Measurements from ENCODE around the gene CNDP1. TPM values are rescaled to one million over a fixed set of nuclear protein-coding genes. Genes with fewer than 3 reads are reported as not detected.

The CNDP1 gene
- total RNA-seq, 1 donor from 2014 or later, result not detected

DNA sequence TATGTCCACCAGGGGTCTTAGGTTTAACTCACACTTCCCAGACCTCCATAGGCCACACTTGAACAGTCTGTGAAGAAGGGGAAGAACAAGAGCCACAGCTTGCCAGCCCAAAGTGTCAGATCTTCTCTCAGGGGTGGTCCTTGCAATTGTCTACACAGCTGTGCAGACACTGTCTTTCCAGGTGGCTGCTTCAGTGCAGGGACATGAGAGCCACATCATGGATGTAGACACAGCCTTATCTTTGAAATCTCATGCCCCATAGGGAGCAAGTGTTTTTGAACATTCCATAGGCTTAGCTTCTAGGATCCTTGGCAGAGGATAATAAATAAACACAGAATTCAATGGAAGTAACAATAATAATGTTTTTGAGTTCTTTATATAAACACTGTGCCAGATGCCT is 70.1 kb downstream of the CNDP1 start:
- peaks cover 27% of the 10 kb centered on the region for H3K79me2 ChIP-seq (ENCODE audit: low read depth)
- H3K27me3 Mint-ChIP-seq (ENCODE audit: insufficient read depth, low read depth), result peaks cover 2% of the 10 kb centered on the region

GRCh38 chr18:74604774-74605173 is 70.5 kb downstream of the CNDP1 start:
- Histone ChIP-seq H3K9ac (no peak overlapping the region), H3K36me3 (no peaks in the 10 kb centered on the region), H3F3A (ENCODE audit: low read depth) (no peaks in the 10 kb centered on the region), H3K27me3 (no peaks in the 10 kb centered on the region), H2AFZ (replicated peaks) (no peak overlapping the region), H3K4me1 (no peaks in the 10 kb centered on the region), H3K4me3 (no peak overlapping the region), H4K20me1 (ENCODE audit: low read depth) (no peaks in the 10 kb centered on the region), H3K79me2 (ENCODE audit: low read depth) (peaks cover 23% of the 10 kb centered on the region), H3K4me2 (no peak overlapping the region), H3K9me3 (ENCODE audit: low read depth) (no peaks in the 10 kb centered on the region), H3K27ac (no peak overlapping the region)
- TF ChIP-seq CTCF (IDR thresholded peaks at IDR 0.05) (no peak), EZH2phosphoT487 (IDR thresholded peaks at IDR 0.05) (no peak), EZH2 (IDR thresholded peaks at IDR 0.05) (no peak)
- no peaks in the 10 kb centered on the region for H3K9me3 Mint-ChIP-seq
- DNase-seq (ENCODE audit: low spot score), result no peak
- no peak overlapping the region for H3K4me3 Mint-ChIP-seq
- H3K36me3 Mint-ChIP-seq, result no peaks in the 10 kb centered on the region
- H3K27ac Mint-ChIP-seq, result no peak overlapping the region
- H3K4me1 Mint-ChIP-seq, result no peaks in the 10 kb centered on the region
- peaks cover 2% of the 10 kb centered on the region for H3K27me3 Mint-ChIP-seq (ENCODE audit: insufficient read depth, low read depth)

More for the DNA sequence above, 70.1 kb downstream of the CNDP1 start:
- Histone ChIP-seq H3K27me3 (no peaks in the 10 kb centered on the region), H3F3A (ENCODE audit: low read depth) (no peaks in the 10 kb centered on the region), H3K4me3 (no peak overlapping the region), H3K4me2 (no peak overlapping the region), H4K20me1 (ENCODE audit: low read depth) (no peaks in the 10 kb centered on the region), H2AFZ (replicated peaks) (no peak overlapping the region), H3K4me1 (no peaks in the 10 kb centered on the region), H3K36me3 (no peaks in the 10 kb centered on the region), H3K27ac (no peak overlapping the region), H3K9me3 (ENCODE audit: low read depth) (no peaks in the 10 kb centered on the region), H3K9ac (no peak overlapping the region)
- DNase-seq (ENCODE audit: low spot score), result no peak
- TF ChIP-seq EZH2phosphoT487 (IDR thresholded peaks at IDR 0.05) (no peak), EZH2 (IDR thresholded peaks at IDR 0.05) (no peak), CTCF (IDR thresholded peaks at IDR 0.05) (no peak)
- no peaks in the 10 kb centered on the region for H3K36me3 Mint-ChIP-seq
- no peak overlapping the region for H3K27ac Mint-ChIP-seq
- no peaks in the 10 kb centered on the region for H3K9me3 Mint-ChIP-seq
- H3K4me3 Mint-ChIP-seq, result no peak overlapping the region
- no peaks in the 10 kb centered on the region for H3K4me1 Mint-ChIP-seq

DNA sequence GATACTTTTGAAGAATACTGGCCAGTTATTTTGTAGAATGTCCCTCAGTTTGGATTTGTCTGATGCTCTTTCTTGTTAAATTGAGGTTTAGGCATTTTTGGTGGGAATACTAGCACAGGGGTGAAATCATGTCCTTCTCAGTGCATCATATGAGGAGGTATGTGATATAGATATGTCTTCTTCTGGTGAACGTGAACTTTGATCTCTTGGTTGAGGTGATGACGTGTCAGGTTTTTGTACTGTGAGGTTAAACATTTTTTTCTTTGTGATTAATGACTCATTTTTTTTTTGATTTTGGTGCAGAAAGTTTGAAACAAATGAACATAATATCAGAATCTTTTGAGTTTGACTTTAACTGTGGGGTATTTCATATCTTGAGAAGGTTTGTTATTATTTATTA is 74.4 kb downstream of the CNDP1 start:
- Histone ChIP-seq H3K27me3 (no peaks in the 10 kb centered on the region), H3K79me2 (ENCODE audit: low read depth) (peaks cover 6% of the 10 kb centered on the region), H3K4me3 (no peak overlapping the region), H3K4me2 (no peak overlapping the region), H3K27ac (no peak overlapping the region), H3K36me3 (no peaks in the 10 kb centered on the region), H3K9me3 (ENCODE audit: low read depth) (no peaks in the 10 kb centered on the region), H3F3A (ENCODE audit: low read depth) (no peaks in the 10 kb centered on the region), H3K4me1 (no peaks in the 10 kb centered on the region), H4K20me1 (ENCODE audit: low read depth) (no peaks in the 10 kb centered on the region), H2AFZ (replicated peaks) (no peak overlapping the region), H3K9ac (no peak overlapping the region)
- Mint-ChIP-seq H3K36me3 (no peaks in the 10 kb centered on the region), H3K4me3 (no peak overlapping the region), H3K27me3 (ENCODE audit: insufficient read depth, low read depth) (no peaks in the 10 kb centered on the region), H3K9me3 (no peaks in the 10 kb centered on the region), H3K4me1 (no peaks in the 10 kb centered on the region), H3K27ac (no peak overlapping the region)
- TF ChIP-seq EZH2phosphoT487 (IDR thresholded peaks at IDR 0.05) (no peak), CTCF (IDR thresholded peaks at IDR 0.05) (no peak), EZH2 (IDR thresholded peaks at IDR 0.05) (no peak)
- DNase-seq (ENCODE audit: low spot score), result no peak
